AG09319 (cell line): ENCODE data around the gene DYRK3.

Experiments
- DNase-seq: peaks from one replicate; pipeline ENCODE4 v3.0.0-alpha.2; 2010; ENCODE audit warnings: low read depth; ENCODE audit errors: extremely low read depth
- CTCF ChIP-seq: IDR thresholded peaks from 2 replicates; pipeline ENCODE4 v1.5.1; 2011; ENCODE audit warnings: low read depth, mild to moderate bottlenecking, inconsistent platforms, low read length, moderate library complexity

The DYRK3 gene

GRCh38 chr1:206668351-206668750 is 33.0 kb downstream of the DYRK3 start:
- TF ChIP-seq CTCF = no peak
- no peak for DNase-seq

DNA sequence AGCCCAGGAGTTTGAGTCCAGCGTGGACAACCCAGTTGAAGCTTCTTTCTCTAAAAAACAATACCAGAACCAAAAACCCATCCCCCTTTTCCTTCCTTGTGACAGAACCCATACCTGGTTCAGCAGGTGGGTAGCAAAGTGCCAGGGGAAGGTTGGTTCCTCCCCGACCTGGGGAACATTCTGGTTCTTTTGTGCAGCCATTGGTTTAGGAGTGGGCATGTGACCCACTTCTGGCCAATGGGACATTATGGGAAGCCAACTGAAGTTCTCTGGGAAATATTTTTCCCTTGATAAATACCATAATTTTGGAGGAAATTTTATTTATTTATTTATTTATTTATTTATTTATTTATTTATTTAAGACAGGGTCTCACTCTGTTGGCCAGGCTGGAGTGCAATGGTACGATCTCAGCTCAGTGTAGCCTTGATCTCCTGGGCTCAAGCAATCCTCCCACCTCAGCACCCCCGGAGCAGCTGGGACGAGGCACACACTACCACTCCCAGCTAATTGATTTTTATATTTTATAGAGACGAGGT is 33.6 kb downstream of the DYRK3 start:
- no peak for DNase-seq
- TF ChIP-seq CTCF = no peak

DNA sequence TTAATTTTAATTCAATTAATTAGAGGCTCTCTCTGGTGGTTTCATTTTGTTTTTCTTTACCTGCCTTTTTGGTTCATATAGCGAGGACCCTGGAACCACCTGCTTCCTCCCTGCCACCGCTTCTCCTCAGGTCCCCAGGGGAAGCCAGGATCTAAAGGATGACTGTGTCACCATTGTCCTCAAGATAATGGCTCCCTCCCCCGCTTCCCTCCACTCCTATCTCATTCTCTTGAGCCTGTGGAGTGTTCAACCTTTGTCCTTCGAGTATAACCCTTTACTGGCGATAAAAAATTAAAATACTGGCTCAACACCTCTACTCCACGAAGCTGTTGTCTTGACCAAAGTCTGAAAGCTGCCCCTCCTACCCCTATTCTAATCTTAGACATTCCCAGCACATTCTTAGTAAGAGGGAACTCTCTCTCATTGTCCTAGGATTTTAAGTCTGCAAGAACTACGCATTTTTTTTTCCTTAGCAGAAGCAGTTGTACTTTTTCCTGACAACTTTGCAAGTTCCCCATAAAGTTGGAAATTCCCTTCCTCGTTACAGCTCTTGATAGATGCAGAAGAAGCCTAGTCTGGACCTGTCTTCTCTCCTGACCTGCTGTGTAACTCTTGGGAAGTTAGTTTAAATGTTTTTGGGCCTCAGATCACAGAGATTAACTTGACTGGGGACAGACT is 36.8 kb downstream of the DYRK3 start:
- TF ChIP-seq CTCF = no peak
- DNase-seq = no peak

DNA sequence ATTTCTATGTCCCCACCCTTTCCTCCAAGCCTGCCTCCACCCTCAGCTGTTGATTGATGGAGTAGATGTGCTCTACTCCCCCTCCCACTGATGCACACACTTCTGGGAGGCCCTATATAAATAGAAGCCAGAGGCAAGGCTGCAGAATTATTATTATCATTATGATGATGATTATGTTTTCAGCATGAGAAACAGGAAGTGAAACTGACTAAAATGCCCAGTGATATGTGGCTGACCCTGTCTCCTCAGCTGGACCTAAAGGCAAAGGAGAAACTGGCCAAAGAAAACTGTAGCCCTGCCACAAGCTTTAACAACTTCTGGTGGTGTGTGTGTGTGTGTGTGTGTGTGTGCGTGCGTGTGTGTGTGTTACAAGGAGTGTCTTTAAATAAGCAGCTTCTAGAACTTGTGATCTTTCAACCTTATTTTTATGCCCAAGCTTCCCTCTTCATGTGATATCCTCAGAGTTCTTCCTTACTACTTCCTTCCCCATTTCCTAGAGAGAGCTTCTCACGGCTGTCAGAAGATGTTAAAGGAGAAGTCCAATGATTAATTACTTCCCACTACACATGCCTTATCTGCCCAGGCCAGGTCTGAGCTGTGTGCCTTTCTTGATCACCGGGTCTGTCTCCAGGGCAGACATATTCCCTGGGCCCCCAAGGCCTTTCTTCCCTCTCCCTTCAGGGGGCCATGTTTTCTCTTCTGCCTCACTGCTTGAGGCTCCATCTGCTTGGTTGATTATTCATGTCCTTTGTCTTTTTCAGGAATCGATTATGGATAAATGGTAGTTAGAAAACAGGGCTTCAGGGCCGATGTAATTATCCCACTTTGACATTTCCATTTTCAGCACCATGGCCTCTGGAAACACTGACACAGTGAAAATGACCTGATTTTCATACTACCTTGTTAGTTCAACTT is 37.8 kb downstream of the DYRK3 start:
- no peak for DNase-seq
- TF ChIP-seq CTCF = no peak

DNA sequence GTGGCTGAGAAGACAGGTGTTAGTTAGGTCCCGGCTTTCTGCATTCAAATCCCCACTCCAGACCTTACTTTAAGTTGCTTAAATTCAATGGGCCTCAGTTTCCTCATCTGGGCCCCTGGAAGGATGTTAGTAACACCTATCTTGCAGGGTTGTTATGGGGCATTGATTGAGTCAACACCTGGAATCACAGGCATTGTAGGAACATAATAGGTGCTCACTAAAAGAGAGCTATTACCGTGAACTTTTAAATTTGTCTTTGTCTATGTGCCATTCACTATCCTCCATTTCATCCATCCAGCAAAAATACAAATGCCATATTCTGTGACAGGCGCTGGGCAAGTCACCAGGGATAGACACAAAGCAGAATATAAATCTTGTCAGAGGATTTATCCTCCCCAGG is 38.9 kb downstream of the DYRK3 start:
- no peak for TF ChIP-seq CTCF

GRCh38 chr1:206674745-206675175 is 39.4 kb downstream of the DYRK3 start:
- peak; percentile 95 for DNase-seq
- TF ChIP-seq CTCF = no peak

More for the DNA sequence above, 38.9 kb downstream of the DYRK3 start:
- no peak for DNase-seq

- DNase-seq = no peak
- TF ChIP-seq CTCF = no peak
Observed at GRCh38 chr1:206676499-206676898, 41.2 kb downstream of the DYRK3 start.
